Neuronal stem cell (in vitro differentiated cells): ENCODE data around the gene HIP1.
"Not testable (repeated sequence)": the region's sequence is repeated elsewhere in the genome, so short reads cannot be mapped to it uniquely, and the experiment has no call there.

Source experiments
- DNase-seq: peaks from one replicate; pipeline ENCODE4 v3.0.0-alpha.2; 2013; ENCODE audit warnings: low spot score
- H2AFZ ChIP-seq: one replicate; pipeline ENCODE4 v1.6.1; 2013; ENCODE audit warnings: mild to moderate bottlenecking, low read length, inconsistent platforms
- H2AK5ac ChIP-seq: 2 replicates; pipeline ENCODE4 v1.6.1; 2013; ENCODE audit warnings: low read depth, mild to moderate bottlenecking, inconsistent platforms, low read length, moderate library complexity, mixed read lengths
- H2BK120ac ChIP-seq: 2 replicates; pipeline ENCODE4 v1.6.1; 2013; ENCODE audit warnings: low read depth, mild to moderate bottlenecking, inconsistent platforms, low read length, moderate library complexity, mixed read lengths
- H2BK12ac ChIP-seq: one replicate; pipeline ENCODE4 v1.6.1; 2013; ENCODE audit warnings: low read length, inconsistent platforms
- H2BK15ac ChIP-seq: 2 replicates; pipeline ENCODE4 v1.6.1; 2013; ENCODE audit warnings: mild to moderate bottlenecking, low read length, inconsistent platforms, mixed read lengths
- H2BK5ac ChIP-seq: one replicate; pipeline ENCODE4 v1.6.1; 2013; ENCODE audit warnings: inconsistent platforms, mild to moderate bottlenecking, low read length, moderate library complexity
- H3K14ac ChIP-seq: one replicate; pipeline ENCODE4 v1.6.1; 2013; ENCODE audit warnings: low read length, inconsistent platforms
- H3K18ac ChIP-seq: 2 replicates; pipeline ENCODE4 v1.6.1; 2013; ENCODE audit warnings: low read length, inconsistent platforms
- H3K23ac ChIP-seq: 2 replicates; pipeline ENCODE4 v1.6.1; 2013; ENCODE audit warnings: low read depth, mild to moderate bottlenecking, mixed read lengths, low read length, inconsistent platforms; ENCODE audit not compliant: poor library complexity
- H3K27ac ChIP-seq: replicated peaks from 3 replicates; pipeline ENCODE4 v1.5.1; 2013; ENCODE audit warnings: low read length, inconsistent platforms
- H3K27me3 ChIP-seq, 3 experiments: 2 replicates each; pipeline ENCODE4 v1.6.1; 2013; ENCODE audit warnings: low read length in 3 of 3, mild to moderate bottlenecking in 2 of 3, inconsistent platforms in 1 of 3, low read depth in 1 of 3, mixed read lengths in 1 of 3, moderate library complexity in 1 of 3; ENCODE audit not compliant: control insufficient read depth in 3 of 3, insufficient read depth in 3 of 3
- H3K36me3 ChIP-seq, 2 donors: replicated peaks in 1 of 2; 2 replicates each; pipeline ENCODE4 v1.6.1; 2013; ENCODE audit warnings: low read length in 2 of 2; ENCODE audit not compliant: control insufficient read depth in 2 of 2, insufficient read depth in 2 of 2
- H3K4ac ChIP-seq: 2 replicates; pipeline ENCODE4 v1.6.1; 2013; ENCODE audit warnings: inconsistent platforms, mild to moderate bottlenecking, low read length, moderate library complexity
- H3K4me1 ChIP-seq, 2 donors: 1 replicate in 1 of 2; 2 replicates in 1 of 2; pipeline ENCODE4 v1.6.1; 2013; ENCODE audit warnings: low read length in 2 of 2, low read depth in 1 of 2; ENCODE audit not compliant: control insufficient read depth in 2 of 2, insufficient read depth in 1 of 2
- H3K4me2 ChIP-seq: one replicate; pipeline ENCODE4 v1.6.1; 2013; ENCODE audit warnings: mild to moderate bottlenecking, low read length, inconsistent platforms; ENCODE audit not compliant: insufficient read depth, poor library complexity, severe bottlenecking
- H3K4me3 ChIP-seq, 2 donors: 2 replicates each; pipeline ENCODE4 v1.5.1; 2013; ENCODE audit warnings: low read length in 2 of 2, mild to moderate bottlenecking in 2 of 2, inconsistent platforms in 1 of 2, moderate library complexity in 1 of 2
- H3K79me1 ChIP-seq: one replicate; pipeline ENCODE4 v1.6.1; 2013; ENCODE audit warnings: low read depth, mild to moderate bottlenecking, inconsistent platforms, low read length, moderate library complexity
- H3K9ac ChIP-seq: one replicate; pipeline ENCODE4 v1.6.1; 2013; ENCODE audit warnings: mild to moderate bottlenecking, low read depth, low read length, inconsistent platforms; ENCODE audit not compliant: poor library complexity
- H3K9me3 ChIP-seq, 2 donors: replicated peaks in 1 of 2; 2 replicates each; pipeline versions ENCODE3 to v1.6.1; 2013; ENCODE audit warnings: low read length in 2 of 2, mild to moderate bottlenecking in 2 of 2, inconsistent platforms in 1 of 2, low read depth in 1 of 2, mixed read lengths in 1 of 2, moderate library complexity in 1 of 2; ENCODE audit not compliant: control insufficient read depth in 2 of 2, insufficient read depth in 1 of 2
- H4K8ac ChIP-seq: one replicate; pipeline ENCODE4 v1.6.1; 2013; ENCODE audit warnings: low read depth, mild to moderate bottlenecking, inconsistent platforms, low read length, moderate library complexity
- H4K91ac ChIP-seq: one replicate; pipeline ENCODE4 v1.6.1; 2013; ENCODE audit warnings: low read length, low read depth, mild to moderate bottlenecking, inconsistent platforms; ENCODE audit not compliant: poor library complexity
- WGBS, 2 donors: extraction: QIAGEN DNeasy Blood & Tissue Kit; methylation state at CpG; one replicate each; pipeline ENCODE4 v1.1.7; 2013; ENCODE audit warnings: missing lambda C conversion rate in 2 of 2, mixed read lengths in 1 of 2; ENCODE audit not compliant: insufficient read length in 2 of 2, insufficient replicate concordance in 1 of 2; ENCODE audit errors: extremely low coverage in 2 of 2; 5-methylcytosine and 5-hydroxymethylcytosine counted together

HIP1 gene

DNA sequence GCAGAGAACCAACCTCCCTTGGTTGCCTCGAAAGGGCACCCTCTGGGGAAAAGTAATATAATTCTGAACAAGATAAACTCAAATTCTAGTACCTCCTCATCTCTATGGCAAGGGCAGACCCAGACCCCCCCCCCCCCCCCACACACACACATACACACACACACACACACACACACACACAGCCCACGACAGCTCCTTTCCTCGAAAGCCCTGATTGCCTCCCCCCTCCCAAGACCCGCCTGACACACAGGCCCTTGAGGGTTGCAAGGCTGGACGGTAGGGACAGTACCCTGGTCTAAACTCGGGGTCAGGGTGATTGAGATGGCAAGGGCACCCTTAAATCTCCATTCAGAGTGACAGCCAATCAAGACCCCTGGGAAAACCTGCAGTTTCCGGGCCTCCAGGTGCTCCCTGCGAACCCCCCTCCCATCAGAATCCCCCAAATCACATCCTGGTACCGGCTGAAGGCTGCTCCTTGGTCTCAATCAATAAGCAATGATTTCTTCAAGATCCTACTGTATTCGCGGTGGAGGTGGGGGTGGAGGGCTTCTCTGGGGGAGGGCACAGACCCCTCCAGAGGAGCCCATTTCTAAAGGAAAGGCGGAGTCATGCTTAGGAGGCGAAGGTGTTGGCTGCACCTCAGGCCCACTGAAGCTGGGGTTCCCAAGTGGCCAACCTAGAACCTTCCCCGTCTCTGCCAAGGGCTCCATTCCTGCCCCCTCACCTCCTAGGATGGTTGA is 100.7 kb downstream of the HIP1 start:
- peak overlapping the region; percentile 97 for H3K9ac ChIP-seq
- no peaks in the 10 kb centered on the region for H3K27me3 ChIP-seq
- peak overlapping the region; percentile 73 for H2BK12ac ChIP-seq
- peak overlapping the region; percentile 93 for H3K27ac ChIP-seq
- H2AFZ ChIP-seq, result peak overlapping the region; percentile 93
- peaks cover 0 to 24% of the 10 kb centered on the region in 2 donors for H3K36me3 ChIP-seq
- WGBS, 2 donors, result no CpG with 5 or more reads among the region's 14 CpGs
- H3K4ac ChIP-seq, result peak overlapping the region; percentile 95
- peak overlapping the region; percentile 88 for H3K4me2 ChIP-seq
- peaks cover 6% of the 10 kb centered on the region for H3K79me1 ChIP-seq
- H2BK120ac ChIP-seq, result peak overlapping the region; percentile 95
- H4K8ac ChIP-seq, result no peak overlapping the region
- H3K4me1 ChIP-seq, result peaks cover 8 to 13% of the 10 kb centered on the region in 2 donors
- H2BK15ac ChIP-seq, result peak overlapping the region; percentile 59
- peak overlapping the region; percentile 93 for H2AK5ac ChIP-seq
- H4K91ac ChIP-seq, result no peak overlapping the region
- H3K14ac ChIP-seq, result peak overlapping the region; percentile 72
- peak overlapping the region; percentile 99 for H3K18ac ChIP-seq
- DNase-seq, result no peak
- H3K9me3 ChIP-seq, result peaks cover 2% of the 10 kb centered on the region in 2 donors
- H3K4me3 ChIP-seq, result peak overlapping the region; percentile 88 to 98
- peak overlapping the region; percentile 34 for H3K23ac ChIP-seq
- peak overlapping the region; percentile 100 for H2BK5ac ChIP-seq

DNA sequence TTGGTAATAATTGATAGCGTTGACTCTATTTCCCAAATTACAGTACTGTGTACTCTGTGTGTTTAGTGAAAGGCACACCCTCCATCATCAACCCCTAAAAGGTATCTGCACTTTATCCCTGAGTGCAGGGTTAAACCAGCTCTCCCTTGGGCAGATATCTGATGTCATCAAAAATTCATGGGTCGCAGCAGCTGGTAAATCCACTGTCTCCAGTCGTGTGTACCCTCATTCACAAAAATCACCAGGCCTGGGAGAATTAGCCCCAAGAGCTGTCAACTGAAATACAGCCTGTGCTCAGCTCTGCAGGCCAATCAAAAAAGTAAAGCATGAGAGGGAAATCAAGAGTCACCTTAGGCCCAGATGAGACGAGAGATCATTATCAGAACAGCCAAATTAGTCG is 103.7 kb downstream of the HIP1 start:
- Histone ChIP-seq H3K79me1 (peaks cover 7% of the 10 kb centered on the region), H2BK15ac (no peak overlapping the region), H3K14ac (no peak overlapping the region), H3K4me2 (no peak overlapping the region), H4K91ac (no peak overlapping the region), H3K4me1 (peaks cover 4 to 10% of the 10 kb centered on the region in 2 donors), H2BK120ac (no peak overlapping the region), H2AFZ (no peak overlapping the region), H3K18ac (no peak overlapping the region), H3K27ac (no peak overlapping the region), H3K4ac (no peak overlapping the region), H3K9me3 (no peaks in the 10 kb centered on the region), H3K27me3 (no peaks in the 10 kb centered on the region), H3K4me3 (no peak overlapping the region), H2BK5ac (no peak overlapping the region), H3K23ac (no peak overlapping the region), H2AK5ac (no peak overlapping the region), H3K36me3 (peaks cover 3 to 36% of the 10 kb centered on the region in 2 donors), H3K9ac (no peak overlapping the region), H4K8ac (no peak overlapping the region), H2BK12ac (no peak overlapping the region)
- no CpG with 5 or more reads among the region's 5 CpGs for WGBS, 2 donors
- no peak for DNase-seq

DNA sequence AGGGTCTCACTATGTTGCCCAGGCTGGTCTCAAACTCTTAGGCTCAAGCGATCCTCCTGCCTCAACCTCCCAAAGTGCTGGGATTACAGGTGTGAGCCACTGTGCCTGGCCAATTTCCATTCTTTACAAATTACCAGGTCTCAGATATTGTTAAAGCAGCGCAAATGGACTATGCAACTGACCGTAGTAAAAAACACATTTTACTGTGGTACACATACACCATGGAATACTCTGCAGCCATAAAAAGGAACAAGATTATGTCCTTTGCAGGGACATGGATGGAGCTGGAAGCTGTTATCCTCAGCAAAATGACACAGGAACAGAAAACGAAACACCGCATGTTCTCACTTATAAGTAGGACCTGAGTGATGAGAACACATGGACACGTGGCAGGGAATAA is 106.2 kb downstream of the HIP1 start:
- H3K4ac ChIP-seq, H3K4me3 ChIP-seq, H3K27ac ChIP-seq, DNase-seq, H2BK120ac ChIP-seq, H2AFZ ChIP-seq, H2BK5ac ChIP-seq, H3K79me1 ChIP-seq, H3K27me3 ChIP-seq, H3K18ac ChIP-seq, H3K9ac ChIP-seq, H2AK5ac ChIP-seq, H4K91ac ChIP-seq, H2BK15ac ChIP-seq, H4K8ac ChIP-seq, H3K4me2 ChIP-seq, H2BK12ac ChIP-seq, H3K4me1 ChIP-seq, H3K23ac ChIP-seq, H3K14ac ChIP-seq: not testable (repeated sequence)
- Histone ChIP-seq H3K9me3 (peaks cover 7 to 15% of the 10 kb centered on the region in 2 donors), H3K36me3 (peaks cover 7 to 47% of the 10 kb centered on the region in 2 donors)
- WGBS, 2 donors, result no CpG with 5 or more reads among the region's 6 CpGs

DNA sequence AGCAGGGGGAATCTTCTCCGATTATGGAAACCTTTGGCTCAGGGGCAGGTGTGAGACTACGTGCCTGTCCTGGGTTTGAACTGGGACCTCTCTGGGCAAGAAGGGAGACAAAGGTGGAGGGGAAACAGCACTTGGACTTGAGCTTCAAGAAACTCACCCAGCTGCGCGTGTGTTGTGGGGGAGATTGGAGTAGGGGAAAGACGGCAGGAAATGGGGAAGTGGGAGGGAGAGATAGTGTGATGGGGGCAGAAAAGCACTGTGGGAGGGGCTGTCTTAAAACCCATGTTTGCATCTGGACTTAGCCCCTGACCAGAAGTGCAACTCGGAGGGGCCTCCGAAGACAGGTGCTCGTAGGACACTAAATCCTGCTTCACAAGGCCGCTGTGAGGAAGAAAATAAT is 107.0 kb downstream of the HIP1 start:
- no peak overlapping the region for H3K14ac ChIP-seq
- H2BK120ac ChIP-seq, result no peak overlapping the region
- no CpG with 5 or more reads among the region's 9 CpGs for WGBS, 2 donors
- H3K9me3 ChIP-seq, result peaks cover 10 to 22% of the 10 kb centered on the region in 2 donors
- no peak overlapping the region for H2AFZ ChIP-seq
- no peak for DNase-seq
- no peak overlapping the region for H3K9ac ChIP-seq
- H2AK5ac ChIP-seq, result no peak overlapping the region
- no peak overlapping the region for H2BK5ac ChIP-seq
- H3K23ac ChIP-seq, result no peak overlapping the region
- H2BK15ac ChIP-seq, result no peak overlapping the region
- no peak overlapping the region for H3K4ac ChIP-seq
- no peak overlapping the region for H3K4me2 ChIP-seq
- H3K27me3 ChIP-seq, result no peaks in the 10 kb centered on the region
- H4K91ac ChIP-seq, result no peak overlapping the region
- peaks cover 8 to 48% of the 10 kb centered on the region in 2 donors for H3K36me3 ChIP-seq
- H4K8ac ChIP-seq, result no peak overlapping the region
- H2BK12ac ChIP-seq, result no peak overlapping the region
- no peak overlapping the region for H3K27ac ChIP-seq
- no peak overlapping the region for H3K4me3 ChIP-seq
- peaks cover 10% of the 10 kb centered on the region for H3K79me1 ChIP-seq
- H3K4me1 ChIP-seq, result peaks cover 0 to 3% of the 10 kb centered on the region in 2 donors
- peak overlapping the region; percentile 32 for H3K18ac ChIP-seq
